GM12892 (cell line): ENCODE data around the gene PTTG1.

ENCODE experiments used
- POLR2A ChIP-seq: IDR thresholded peaks from 2 replicates; pipeline ENCODE4 v1.6.1; 2011; ENCODE audit warnings: low read depth, low read length, control low read depth
- POLR2AphosphoS5 ChIP-seq: IDR thresholded peaks from 2 replicates; pipeline ENCODE4 v1.6.1; 2011; ENCODE audit warnings: low read depth, low read length, control low read depth
- TAF1 ChIP-seq: IDR thresholded peaks from 2 replicates; pipeline ENCODE4 v1.6.1; 2011; ENCODE audit warnings: low read depth, mild to moderate bottlenecking, control low read depth, low read length, borderline replicate concordance

- TF ChIP-seq POLR2A = no peak
- TF ChIP-seq TAF1 = no peak
- no peak for TF ChIP-seq POLR2AphosphoS5
These were observed 33.9 kb downstream of the PTTG1 start for GRCh38 chr5:160455600-160455999.
